Globus pallidus (tissue), 1 donor: ENCODE results near the gene NCR2.
"Not testable (repeated sequence)": the region's sequence is repeated elsewhere in the genome, so short reads cannot be mapped to it uniquely, and the experiment has no call there.

Experiments
- DNase-seq: peaks from one replicate; pipeline ENCODE4 v3.0.0-alpha.2; 2015; ENCODE audit warnings: low spot score

The NCR2 gene, protein sequence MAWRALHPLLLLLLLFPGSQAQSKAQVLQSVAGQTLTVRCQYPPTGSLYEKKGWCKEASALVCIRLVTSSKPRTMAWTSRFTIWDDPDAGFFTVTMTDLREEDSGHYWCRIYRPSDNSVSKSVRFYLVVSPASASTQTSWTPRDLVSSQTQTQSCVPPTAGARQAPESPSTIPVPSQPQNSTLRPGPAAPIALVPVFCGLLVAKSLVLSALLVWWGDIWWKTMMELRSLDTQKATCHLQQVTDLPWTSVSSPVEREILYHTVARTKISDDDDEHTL

DNA sequence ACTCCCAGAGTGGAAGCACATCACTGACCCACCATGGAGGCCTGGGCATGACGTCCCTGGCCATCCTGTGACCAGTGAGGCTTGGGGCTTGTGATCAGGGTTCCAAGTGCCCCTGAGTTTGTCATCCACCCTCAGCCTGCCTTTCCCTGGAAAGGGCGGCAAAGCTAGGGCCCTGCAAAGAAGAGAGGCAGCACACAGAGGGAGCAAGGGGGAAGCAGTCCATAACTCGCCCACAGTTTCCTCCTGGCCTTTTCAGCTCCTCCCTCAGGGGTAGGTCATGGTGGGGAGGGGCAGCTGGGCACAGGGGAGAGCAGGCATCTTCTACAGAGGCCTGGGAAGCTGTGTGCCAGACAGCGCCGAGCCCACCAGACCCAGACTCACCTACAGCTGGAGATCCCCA lies at the start of gene NCR2:
NCR2 (plus strand) TSS at position 313 of the 400 bp plus-strand sequence. CDS start 269 bp downstream, outside the sequence.
- DNase-seq: no peak

DNA sequence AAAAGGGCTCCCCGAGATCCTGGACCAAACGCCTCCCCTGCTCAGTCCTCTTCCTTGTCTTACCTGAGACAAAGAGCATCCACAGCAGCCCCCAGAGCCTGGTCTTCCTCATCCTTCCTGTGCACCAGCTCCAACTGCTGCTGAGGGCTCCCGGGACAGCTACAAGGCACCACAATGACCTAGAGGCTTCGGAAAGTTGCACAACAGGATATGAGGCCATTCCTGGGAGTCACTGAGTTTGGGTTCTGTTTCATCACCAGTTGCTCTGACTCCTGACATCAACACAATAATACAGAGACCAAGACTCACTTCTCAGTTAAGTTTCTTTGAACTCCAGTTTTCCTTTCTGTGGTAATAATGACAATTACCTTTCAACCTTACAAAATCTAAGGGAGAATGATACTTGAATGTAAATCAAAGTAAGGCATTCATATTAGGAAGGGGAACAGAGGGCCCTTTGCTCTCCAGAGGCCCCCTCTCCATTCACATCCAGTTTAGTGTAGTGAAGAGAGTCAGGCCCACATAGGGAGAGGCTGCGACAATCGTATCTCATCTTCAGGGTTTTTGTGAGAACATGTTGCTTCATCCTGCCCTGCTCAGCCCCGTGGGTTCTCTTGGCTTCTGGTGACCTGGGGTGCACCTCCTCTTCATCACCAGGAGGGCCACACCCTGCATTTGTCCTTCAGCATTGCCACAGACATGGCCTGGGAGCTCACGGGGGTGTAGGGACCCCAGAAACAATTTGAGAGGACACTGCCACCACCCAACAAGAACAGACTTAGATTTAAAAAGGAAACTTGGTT lies 48.7 kb upstream of the NCR2 start, which contains the start of gene TREM1:
TREM1 (minus strand) TSS at position 139 of the 803 bp plus-strand sequence; CDS start at position 112, 27 bp downstream.
- DNase-seq: no peak

DNA sequence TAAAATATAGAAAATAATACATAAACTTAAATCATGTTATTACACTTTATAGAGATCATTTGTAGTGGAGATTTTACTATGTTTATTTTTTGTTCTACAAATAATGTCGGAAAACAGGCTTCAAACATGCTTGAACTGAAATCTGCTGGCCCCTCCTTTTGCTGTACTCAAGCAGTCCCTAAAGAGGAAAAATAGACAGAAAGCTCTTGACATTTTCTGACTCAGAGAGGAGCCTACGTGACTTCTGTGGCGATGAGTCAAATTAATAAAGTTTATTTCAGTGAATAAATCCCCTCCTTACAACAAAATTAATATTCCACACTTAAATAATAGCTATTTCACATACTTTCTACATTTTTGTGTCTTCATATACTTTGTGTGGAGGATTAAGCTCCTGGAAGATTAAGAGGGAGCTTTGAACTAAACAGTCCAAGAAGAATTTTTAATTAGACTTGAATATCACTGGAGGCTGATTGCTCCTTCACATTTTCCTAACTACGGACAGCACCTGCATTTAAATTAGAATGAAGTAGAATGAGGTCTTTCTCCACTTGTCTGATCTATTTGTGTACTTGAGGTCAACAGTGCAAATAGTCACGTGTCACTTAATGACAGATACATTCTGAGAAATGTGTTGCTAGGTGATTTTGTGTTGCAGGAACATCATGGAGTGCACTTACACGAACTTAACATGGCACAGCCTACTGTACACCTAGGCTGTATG lies 47.2 kb upstream of the NCR2 start:
- no peak for DNase-seq

DNA sequence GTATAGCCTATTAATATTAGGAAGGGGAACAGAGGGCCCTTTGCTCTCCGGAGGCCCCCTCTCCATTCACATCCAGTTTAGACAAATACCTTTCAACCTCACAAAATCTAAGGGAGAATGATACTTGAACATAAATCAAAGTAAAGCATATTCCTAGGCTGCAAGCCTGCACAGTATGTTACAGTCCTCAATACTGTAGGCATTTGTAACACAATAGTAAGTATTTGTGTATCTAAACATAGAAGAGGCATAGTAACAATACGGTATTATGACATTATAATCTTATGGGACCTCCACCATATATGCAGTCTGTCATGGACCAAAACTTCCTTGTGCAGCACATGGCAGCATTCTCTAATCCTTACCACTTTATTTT lies 46.7 kb upstream of the NCR2 start:
- DNase-seq: no peak

DNA sequence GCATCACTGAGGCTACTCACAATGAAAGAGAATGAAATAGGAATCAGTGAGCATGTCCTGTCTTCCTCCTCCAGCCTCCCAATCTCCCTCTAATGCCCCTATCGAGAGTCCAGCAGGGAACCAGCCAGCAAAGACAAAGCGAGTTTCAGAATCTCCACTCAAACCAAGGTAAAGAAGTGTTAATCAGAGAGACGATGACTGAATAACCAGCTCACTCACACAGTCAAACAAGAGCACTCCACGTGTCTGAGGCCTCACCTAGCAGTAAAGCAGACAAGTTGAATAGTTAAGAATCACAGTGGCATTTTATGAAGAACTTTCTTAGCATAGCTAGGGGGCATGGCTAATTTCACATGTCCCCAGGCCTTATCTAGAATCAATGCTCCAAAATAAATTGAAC lies 45.6 kb upstream of the NCR2 start:
- DNase-seq: no peak

DNA sequence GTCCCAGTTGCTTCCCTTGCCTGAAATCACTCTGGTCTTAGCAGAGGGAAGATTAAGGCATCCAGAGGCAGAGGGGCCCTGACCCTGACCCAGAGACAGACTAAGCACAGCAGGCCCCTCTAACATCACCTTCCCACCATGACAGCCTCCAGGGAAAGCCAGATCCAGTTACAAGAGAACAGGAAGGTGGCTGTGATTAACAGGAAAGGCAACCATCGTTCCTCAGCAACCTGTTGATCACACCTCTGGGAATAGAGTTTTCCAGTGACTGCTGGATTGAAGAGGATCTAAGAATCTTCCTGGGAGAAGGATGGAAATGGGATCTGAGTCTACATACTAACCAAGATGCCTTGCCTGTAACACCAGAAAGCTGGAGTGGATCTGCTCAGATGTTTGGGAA lies 43.7 kb upstream of the NCR2 start:
- no peak for DNase-seq

DNA sequence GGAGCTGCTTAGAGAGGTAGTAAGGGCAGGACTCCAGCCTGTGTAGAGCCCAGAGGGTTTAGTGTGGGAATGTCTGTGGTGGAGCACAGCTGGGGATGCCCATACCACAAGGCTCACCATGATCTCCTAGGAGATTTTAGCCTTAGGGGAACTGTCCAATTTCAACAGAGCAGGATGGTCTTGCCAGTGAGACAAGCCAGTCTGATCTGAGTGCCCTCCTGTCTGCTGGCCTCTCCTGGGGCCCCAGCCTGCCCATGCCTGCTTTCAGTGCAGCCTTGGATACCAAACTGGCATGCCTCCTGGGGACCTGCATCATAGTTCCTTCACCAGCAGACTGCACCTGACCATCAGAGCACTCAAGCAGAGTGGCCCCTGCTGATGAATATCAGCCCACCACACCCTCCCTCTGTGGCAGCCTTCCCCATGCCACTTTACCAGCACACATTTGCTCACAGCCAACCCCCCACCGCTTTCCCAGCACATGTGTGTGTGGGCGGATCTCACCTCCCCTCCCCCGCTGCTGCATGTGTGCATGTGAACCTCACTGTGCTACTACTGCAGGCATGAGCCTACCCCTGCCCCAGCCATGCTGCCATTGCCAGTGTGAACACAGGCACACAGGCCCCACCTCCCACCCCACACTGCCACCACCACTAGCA lies 41.1 kb upstream of the NCR2 start:
- DNase-seq: no peak

DNA sequence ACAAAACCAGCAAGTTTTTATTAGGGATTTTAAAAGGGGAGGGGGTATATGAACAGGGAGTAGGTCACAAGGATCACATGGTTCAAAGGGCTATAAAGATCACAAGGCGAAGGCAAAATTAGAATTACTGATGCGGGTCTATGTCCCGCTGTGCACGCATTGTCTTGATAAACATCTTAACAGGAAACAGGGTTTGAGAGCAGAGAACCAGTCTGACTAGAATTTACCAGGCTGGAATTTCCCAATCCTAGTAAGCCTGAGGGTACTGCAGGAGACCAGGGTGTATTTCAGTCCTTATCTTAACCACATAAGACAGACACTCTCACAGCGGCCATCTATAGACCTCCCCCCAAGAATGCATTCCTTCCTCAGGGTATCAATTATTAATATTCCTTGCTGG lies 38.2 kb upstream of the NCR2 start:
- not testable (repeated sequence) for DNase-seq

DNA sequence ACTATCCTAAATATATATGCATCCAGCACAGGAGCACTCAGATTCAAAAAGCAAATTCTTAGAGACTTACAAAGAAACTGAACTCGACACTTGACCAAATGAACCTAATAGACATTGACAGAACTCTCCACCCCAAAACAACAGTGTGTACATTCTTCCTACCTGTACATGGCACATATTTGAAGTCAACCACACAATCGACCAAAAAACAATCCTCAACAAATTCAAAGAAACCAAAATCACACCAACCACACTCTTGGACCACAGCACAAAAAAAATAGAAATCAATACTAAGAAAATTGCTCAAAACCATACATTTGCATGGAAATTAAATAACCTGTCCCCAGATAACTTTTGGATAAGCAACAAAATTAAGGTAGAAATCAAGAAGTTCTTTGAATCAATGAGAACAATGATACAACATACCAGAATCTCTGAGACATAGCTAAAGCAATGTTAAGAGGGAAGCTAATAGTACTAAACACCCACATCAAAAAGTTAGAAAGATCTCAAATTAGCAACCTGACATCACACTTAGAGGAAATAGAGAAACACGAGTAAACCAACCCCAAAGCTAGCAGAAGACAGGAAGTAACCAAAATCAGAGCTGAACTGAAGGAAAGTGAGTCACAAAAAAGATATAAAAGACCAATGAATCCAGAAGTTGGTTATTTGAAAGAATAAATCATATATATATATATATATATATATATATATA lies 36.5 kb upstream of the NCR2 start:
- DNase-seq: no peak

DNA sequence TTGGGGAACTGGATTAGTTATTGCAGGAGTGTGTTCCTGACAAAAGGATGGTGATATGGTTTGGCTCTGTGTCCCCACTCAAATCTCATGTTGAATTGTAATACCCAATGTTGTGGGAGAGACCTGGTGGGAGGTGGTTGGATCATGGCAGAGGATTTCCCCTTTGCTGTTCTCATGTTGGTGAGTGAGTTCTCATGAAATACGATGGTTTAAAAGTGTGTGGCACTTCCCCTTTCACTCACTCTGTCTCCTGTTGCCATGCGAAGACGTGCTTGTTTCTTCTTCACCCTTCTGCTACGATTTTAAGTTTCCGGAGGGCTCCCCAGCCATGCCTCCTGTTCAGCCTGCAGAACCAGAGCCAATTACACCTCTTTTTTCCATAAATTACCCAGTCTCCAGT lies 32.8 kb upstream of the NCR2 start:
- no peak for DNase-seq

DNA sequence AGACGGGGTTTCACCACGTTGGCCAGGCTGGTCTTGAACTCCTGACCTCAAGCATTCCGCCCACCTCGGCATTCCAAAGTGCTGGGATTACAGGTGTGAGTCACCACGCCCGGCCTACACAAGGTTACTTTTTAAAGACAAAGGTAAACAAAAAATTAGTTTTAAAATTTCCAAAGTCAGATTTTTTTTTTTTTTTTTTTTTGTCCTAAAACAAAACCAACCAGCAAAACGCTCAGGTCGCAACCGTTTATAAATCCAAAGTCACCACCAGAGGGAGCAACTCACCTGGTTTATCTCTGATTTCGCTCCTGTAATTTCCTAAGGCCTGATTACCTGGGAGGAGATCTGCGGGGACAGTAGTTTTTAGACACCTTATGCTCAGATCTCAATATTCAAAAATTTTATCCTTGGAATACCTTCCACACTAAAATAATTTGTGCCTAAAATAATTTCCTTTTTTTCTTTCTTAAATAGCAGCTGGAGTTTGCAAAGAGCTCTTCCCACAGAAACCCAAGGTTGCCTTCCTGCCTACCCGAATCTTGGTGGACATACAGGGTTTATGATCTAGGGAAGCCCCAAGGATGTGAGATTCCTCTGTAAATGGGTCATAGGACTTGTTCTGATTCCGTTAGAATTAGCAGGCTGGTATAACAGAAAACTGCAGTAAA lies 29.1 kb upstream of the NCR2 start:
- no peak for DNase-seq

DNA sequence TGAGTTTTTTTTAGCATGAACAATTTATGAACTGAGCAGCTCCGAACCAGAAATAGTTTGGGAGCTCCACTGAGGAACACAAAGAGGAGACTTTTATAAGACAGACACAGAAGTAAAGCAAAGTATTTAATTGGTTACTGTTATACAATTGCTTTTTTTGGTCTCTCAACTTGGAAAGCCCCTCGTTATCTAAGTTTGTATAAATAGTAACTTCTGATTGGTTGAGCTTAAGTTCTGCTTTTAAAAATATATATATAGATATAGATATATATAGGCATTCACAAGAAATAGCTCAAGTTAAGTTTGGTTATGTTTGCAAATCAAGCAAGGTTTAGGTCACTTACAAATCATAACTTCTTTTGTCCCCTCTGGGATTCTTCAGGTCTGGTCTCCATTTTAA lies 20.2 kb upstream of the NCR2 start:
- no peak for DNase-seq

DNA sequence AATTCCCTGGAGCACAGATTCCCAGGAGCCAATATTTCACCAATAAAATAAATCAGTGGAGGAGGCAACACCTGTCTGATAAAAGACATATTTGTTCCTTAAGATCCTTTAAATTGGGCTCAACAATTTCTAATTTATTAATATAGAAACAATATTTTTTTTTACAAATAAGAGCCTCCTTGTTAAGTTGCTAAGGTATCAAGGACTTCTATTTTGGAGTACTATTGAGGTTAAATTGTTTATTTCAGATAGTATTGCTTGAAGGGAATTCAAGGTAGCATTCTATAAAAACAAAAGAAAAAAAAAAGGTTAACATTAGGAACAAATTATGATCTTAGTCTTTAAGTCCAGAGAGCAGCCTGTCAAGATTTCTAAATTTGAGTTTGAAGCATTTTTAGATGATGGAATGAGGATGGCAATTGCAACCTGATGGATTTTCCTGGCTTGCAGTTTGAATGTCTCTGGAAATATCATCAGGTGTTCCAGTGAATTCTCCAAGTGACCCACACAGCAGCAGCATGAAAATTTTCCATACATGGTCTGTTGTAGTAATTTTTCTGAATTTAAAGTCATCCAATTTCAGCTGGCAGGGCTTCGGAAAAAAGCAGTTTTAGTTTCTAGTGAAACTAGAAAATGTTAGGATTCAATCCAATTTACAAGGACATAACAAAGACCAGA lies 19.3 kb upstream of the NCR2 start:
- no peak for DNase-seq

DNA sequence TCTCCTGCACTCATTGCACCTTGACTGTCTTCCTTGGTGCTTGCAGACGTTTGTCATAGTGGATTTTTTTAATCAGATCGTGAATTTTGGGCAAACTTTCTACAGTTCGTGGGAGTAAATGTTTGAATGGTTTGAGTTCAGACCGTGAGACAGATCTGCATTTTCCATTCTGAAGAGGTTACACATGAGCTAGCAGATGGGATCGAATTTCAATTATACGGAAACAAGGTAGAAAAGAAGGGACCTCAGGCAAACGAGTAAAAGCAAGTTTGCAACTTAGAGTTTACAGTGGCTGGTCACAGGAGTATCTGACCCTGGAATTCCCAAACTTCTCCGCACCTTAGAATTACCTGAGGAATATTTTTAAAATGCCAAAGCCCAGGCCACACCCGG lies 17.2 kb upstream of the NCR2 start:
- DNase-seq: no peak

DNA sequence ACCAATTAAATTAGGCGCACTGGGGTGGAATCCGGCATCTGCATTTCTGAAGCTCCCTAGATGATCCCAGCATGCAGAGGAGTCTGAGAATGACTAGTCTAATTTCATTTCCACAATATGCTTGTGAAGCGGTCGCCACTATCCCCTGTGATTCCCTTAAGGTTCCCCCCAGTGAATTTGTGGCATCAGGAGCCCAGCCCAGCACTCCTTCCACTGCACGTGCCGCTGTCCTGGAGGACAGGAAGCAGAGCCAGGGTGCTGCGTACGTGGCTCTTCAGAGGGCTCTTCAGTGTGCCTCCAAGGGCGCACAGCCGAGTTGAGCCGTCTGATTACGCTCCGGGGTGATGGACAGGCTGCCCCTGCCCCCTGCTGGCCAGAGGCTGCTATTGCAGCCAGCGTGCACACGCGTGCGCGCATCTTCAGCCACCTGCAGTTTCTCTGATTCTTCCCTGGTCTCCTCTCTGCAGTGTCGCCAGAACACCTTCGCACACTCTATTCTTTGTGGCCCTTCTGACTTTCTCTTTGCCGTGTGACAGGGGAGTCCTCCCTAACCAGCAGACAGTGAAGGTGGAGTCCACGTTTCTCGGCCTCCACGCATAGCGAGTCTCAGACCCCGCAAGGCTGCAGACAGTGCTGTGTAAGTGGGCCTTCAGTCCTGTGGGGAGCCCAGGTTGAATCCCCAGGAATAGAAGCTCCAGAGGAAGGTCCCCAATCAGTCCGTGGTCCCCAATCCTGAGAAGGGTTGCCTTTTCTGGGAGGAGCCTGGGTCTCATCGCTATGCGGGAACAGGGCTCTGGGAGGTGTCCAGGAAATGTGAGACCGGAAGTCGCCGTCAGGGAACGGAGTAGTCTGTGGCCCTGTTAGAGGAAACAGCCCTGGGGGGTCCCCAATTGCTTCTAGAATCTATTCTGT lies 16.5 kb upstream of the NCR2 start:
- DNase-seq: peak; percentile 57

DNA sequence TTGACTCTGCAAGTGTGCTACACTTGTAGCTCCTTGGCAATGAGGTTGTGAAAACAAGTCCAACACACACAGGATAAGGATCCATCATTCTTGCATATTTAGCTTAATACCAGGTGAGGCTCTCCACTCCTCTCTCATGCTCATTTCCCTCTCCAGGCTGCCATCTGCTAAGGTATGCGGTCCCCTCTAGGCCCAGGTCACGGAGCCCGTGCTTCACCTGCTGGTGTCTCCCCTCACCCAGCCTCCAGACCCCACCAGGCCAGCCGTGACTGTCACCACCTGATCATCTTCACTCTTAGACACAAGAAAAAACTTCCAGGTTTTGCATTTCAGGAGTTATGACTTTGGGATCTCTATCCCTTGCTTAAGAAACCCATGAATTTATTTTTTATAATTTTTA lies 14.2 kb upstream of the NCR2 start:
- no peak for DNase-seq

DNA sequence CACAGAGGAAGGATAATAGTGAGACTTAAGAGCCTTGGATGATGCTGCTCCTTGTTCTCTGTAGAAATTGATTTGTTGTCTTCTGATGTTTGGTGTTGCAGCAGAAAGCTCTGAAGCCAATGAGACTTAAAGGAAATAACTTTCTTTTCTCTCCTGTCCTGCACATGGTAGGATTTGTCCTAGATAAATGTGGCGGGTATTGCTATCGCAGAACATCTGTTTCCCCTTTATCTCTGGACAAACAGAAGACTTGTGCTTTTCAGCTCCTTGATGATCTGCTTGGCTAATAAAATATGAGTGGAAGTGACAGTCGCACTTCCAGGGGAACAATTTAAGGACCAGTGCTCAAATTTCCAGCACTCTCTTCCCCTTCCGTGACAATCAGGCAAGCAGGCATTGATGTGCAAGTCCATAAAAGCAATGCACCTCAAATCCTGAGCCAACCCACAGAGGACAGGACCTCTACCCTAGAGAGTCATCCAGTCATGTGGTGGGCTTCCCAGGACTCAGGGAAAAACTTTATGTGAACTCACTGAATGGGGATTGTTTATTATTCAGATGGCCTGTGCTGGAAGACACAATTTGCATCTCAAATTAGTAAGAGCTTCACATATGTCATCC lies 9.9 kb upstream of the NCR2 start:
- DNase-seq: no peak

DNA sequence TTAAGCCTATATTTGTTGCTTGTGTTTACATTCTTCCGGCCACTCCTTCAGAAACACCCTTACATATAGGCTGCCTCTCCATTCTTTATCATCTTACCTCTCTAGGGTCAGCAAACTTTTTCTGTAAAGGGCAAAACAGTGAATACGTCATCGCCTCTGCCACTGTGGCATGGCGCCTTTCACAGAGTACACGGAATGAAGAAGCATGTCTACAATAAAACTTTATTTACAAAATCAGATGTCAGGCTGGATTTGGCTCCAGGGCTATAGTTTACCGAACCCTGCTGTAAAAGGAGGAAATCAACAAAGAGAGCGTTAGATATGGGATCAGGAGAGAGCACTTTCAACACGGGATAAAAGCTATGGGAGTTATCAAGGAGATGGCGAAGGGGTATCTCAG lies 9.3 kb upstream of the NCR2 start:
- no peak for DNase-seq

DNA sequence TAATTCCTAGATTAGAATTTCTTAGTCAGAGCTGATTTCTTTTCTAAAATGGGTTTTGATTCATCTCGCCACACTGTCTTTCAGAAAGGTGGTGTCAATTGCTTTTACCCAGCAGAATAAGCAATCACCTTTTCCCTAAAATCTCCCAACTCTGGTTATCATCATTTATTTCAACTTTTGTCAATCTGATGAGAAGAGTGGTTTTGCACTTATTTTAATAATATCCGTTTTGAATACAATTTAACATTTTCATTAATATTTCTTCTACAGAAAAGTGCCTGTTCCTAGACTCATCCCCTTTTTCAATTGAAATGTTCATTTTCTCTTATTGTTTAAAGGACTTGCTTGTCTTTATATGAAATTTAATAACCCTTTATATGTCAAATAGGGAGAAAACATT lies 8.2 kb upstream of the NCR2 start:
- no peak for DNase-seq
